Tibial artery (tissue), 4 donors: ENCODE data around the gene ZCWPW1.
"Not testable (repeated sequence)": the region's sequence is repeated elsewhere in the genome, so short reads cannot be mapped to it uniquely, and the experiment has no call there.

Experiments used
- DNase-seq, 2 donors: peaks; one replicate each; pipeline ENCODE4 v3.0.0-alpha.2; 2019
- H3K27ac ChIP-seq, 2 donors: fragments of 200-600 bp; sonication (generic) in 1 of 2; 1 replicate in 1 of 2; 2 replicates in 1 of 2; pipeline ENCODE4 v1.5.1; 2018 to 2019; ENCODE audit warnings: mild to moderate bottlenecking in 1 of 2
- H3K27me3 ChIP-seq, 2 donors: fragments of 200-600 bp; sonication (generic) in 1 of 2; one replicate each; pipeline versions ENCODE4 v1.5.1 to v1.6.0; 2016 to 2019
- H3K36me3 ChIP-seq, 3 donors: fragments of 200-600 bp; sonication (generic) in 2 of 3; one replicate each; pipeline ENCODE4 v1.5.1; 2016 to 2019; ENCODE audit warnings: mild to moderate bottlenecking in 2 of 3
- H3K4me1 ChIP-seq, 4 donors: fragments of 200-600 bp; sonication (generic) in 2 of 4; 1 replicate in 3 of 4; 2 replicates in 1 of 4; pipeline ENCODE4 v1.5.1; 2016 to 2019
- H3K4me3 ChIP-seq, 2 donors: fragments of 200-600 bp; sonication (generic) in 1 of 2; 1 replicate in 1 of 2; 2 replicates in 1 of 2; pipeline ENCODE4 v1.5.1; 2018 to 2019; ENCODE audit warnings: mild to moderate bottlenecking in 2 of 2
- H3K9me3 ChIP-seq, 3 donors: fragments of 200-600 bp; sonication (generic) in 1 of 3; one replicate each; pipeline ENCODE4 v1.5.1; 2016 to 2019
- CTCF ChIP-seq, 2 experiments: fragments of 200-600 bp in 1 of 2; fragments of 450-650 bp in 1 of 2; IDR thresholded peaks; one replicate each; pipeline ENCODE4 v1.5.1; 2017 to 2019; ENCODE audit warnings: antibody characterized with exemption in 2 of 2, mild to moderate bottlenecking in 1 of 2, moderate library complexity in 1 of 2
- intact Hi-C: fragments of 100-400 bp; cut with DNase I; formaldehyde crosslinking; loops from one replicate; pipeline ENCODE4 v1.15.0; 2023; ENCODE audit warnings: low total_unique reads

ZCWPW1 gene

GRCh38 chr7:100449190-100449795 lies 20.8 kb upstream of the ZCWPW1 start:
- TF ChIP-seq CTCF (IDR thresholded peaks at IDR 0.05): no peak
- intact Hi-C loops: no loop called here
- no peak overlapping the region for H3K4me3 ChIP-seq
- DNase-seq: no peak
- no peak overlapping the region for H3K27ac ChIP-seq
- H3K27me3 ChIP-seq: no peaks in the 10 kb centered on the region
- H3K4me1 ChIP-seq: peaks cover 0 to 12% (median 7%) of the 10 kb centered on the region in 4 donors
- no peaks in the 10 kb centered on the region for H3K9me3 ChIP-seq
- no peaks in the 10 kb centered on the region for H3K36me3 ChIP-seq

GRCh38 chr7:100447363-100447762 lies 18.9 kb upstream of the ZCWPW1 start:
- peaks cover 0 to 12% (median 7%) of the 10 kb centered on the region in 4 donors for H3K4me1 ChIP-seq
- H3K4me3 ChIP-seq, intact Hi-C loops, H3K36me3 ChIP-seq, DNase-seq, H3K27me3 ChIP-seq, H3K9me3 ChIP-seq, H3K27ac ChIP-seq: not testable (repeated sequence)

GRCh38 chr7:100446040-100446439 lies 17.5 kb upstream of the ZCWPW1 start:
- DNase-seq: no peak

GRCh38 chr7:100444311-100445278 lies 16.1 kb upstream of the ZCWPW1 start:
- DNase-seq: no peak
- Histone ChIP-seq H3K9me3 (no peaks in the 10 kb centered on the region), H3K27me3 (no peaks in the 10 kb centered on the region), H3K4me3 (no peak overlapping the region), H3K27ac (no peak overlapping the region), H3K4me1 (no peaks in the 10 kb centered on the region), H3K36me3 (no peaks in the 10 kb centered on the region)
- intact Hi-C loops: no loop called here
- no peak for TF ChIP-seq CTCF (IDR thresholded peaks at IDR 0.05)

More at GRCh38 chr7:100446040-100446439, 17.5 kb upstream of the ZCWPW1 start:
- H3K4me1 ChIP-seq: peaks cover 0 to 12% (median 7%) of the 10 kb centered on the region in 4 donors
- H3K9me3 ChIP-seq: no peaks in the 10 kb centered on the region
- no peaks in the 10 kb centered on the region for H3K27me3 ChIP-seq
- TF ChIP-seq CTCF (IDR thresholded peaks at IDR 0.05): no peak
- H3K4me3 ChIP-seq: no peak overlapping the region
- intact Hi-C loops: no loop called here
- H3K27ac ChIP-seq: no peak overlapping the region
- H3K36me3 ChIP-seq: no peaks in the 10 kb centered on the region

GRCh38 chr7:100443096-100443840 lies 14.8 kb upstream of the ZCWPW1 start:
- H3K4me1 ChIP-seq: no peaks in the 10 kb centered on the region
- H3K27me3 ChIP-seq: no peaks in the 10 kb centered on the region
- H3K9me3 ChIP-seq: no peaks in the 10 kb centered on the region
- DNase-seq: no peak
- TF ChIP-seq CTCF (IDR thresholded peaks at IDR 0.05): no peak
- no peaks in the 10 kb centered on the region for H3K36me3 ChIP-seq
- intact Hi-C loops: no loop called here
- no peak overlapping the region for H3K4me3 ChIP-seq
- no peak overlapping the region for H3K27ac ChIP-seq
